Adipocyte (in vitro differentiated cells): Measurements from ENCODE around the gene CRIM1.

Experiments used
- DNase-seq: peaks from one replicate; pipeline ENCODE4 v3.0.0-alpha.2; 2015; ENCODE audit warnings: low read depth
- H3K27me3 ChIP-seq: replicated peaks from 2 replicates; pipeline ENCODE4 v1.7.0; 2013; ENCODE audit warnings: mild to moderate bottlenecking, low read length, moderate library complexity; ENCODE audit not compliant: control insufficient read depth, insufficient read depth
- H3K36me3 ChIP-seq: 2 replicates; pipeline ENCODE4 v1.7.0; 2013; ENCODE audit warnings: low read length, mild to moderate bottlenecking, moderate library complexity; ENCODE audit not compliant: control insufficient read depth, insufficient read depth, severe bottlenecking
- H3K4me1 ChIP-seq: 2 replicates; pipeline ENCODE4 v1.7.0; 2013; ENCODE audit warnings: mild to moderate bottlenecking, low read length, moderate library complexity; ENCODE audit not compliant: control insufficient read depth, insufficient read depth
- H3K4me3 ChIP-seq: 2 replicates; pipeline ENCODE4 v1.7.0; 2013; ENCODE audit warnings: mild to moderate bottlenecking, low read length, moderate library complexity
- H3K9ac ChIP-seq: 2 replicates; pipeline ENCODE4 v1.7.0; 2013; ENCODE audit warnings: mild to moderate bottlenecking, low read length, moderate library complexity
- H3K9me3 ChIP-seq: 2 replicates; pipeline ENCODE4 v1.7.0; 2013; ENCODE audit warnings: mild to moderate bottlenecking, low read length, moderate library complexity; ENCODE audit not compliant: control insufficient read depth

CRIM1 gene

DNA sequence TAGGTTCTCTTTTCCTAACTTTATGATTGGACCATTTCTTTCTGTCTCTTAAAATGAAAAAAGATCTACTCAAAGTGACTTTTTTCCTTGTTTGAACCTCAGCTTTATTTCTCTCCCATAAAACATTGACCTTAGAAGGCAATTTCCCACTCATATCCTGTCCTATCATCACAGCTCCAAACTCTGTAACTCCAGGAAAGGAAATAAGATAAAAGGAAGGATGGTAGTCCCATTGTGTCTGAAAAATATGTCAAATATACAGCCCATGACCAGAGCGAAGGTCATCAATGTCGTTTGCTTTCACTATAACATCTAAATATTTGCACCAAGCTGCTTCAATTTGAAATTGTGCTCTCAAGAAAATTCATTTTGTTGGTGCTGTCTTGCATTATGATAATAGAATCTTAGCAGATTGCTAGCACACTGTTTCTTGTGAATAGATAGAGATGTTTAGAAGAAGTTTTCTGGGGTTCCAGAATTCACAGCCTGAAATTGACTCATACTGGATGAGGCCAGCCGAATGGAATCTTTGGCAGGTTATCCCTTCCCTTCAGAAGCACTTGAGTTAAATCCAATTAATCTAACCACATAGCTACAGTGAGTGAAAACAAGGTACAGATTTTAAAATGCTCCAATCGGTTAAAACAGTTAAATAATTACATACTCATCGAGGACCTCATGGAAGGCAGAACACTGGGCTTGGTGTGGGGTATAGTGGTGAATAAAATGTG lies 95.1 kb downstream of the CRIM1 start:
- Histone ChIP-seq H3K36me3 (peaks cover 54% of the 10 kb centered on the region), H3K4me3 (peak overlapping the region; percentile 63), H3K27me3 (no peaks in the 10 kb centered on the region), H3K4me1 (peaks cover 61% of the 10 kb centered on the region), H3K9me3 (no peaks in the 10 kb centered on the region), H3K9ac (peak overlapping the region; percentile 74)
- DNase-seq, result peak; percentile 70

GRCh38 chr2:36451512-36451911 lies 95.9 kb downstream of the CRIM1 start:
- Histone ChIP-seq H3K4me1 (peaks cover 70% of the 10 kb centered on the region), H3K9me3 (no peaks in the 10 kb centered on the region)
- DNase-seq, result no peak

GRCh38 chr2:36452260-36452659 lies 96.7 kb downstream of the CRIM1 start:
- H3K27me3 ChIP-seq, result no peaks in the 10 kb centered on the region
- H3K9ac ChIP-seq, result peak overlapping the region; percentile 74
- peak overlapping the region; percentile 9 for H3K4me3 ChIP-seq
- peak; percentile 83 for DNase-seq
- H3K9me3 ChIP-seq, result no peaks in the 10 kb centered on the region
- H3K36me3 ChIP-seq, result peaks cover 38% of the 10 kb centered on the region
- H3K4me1 ChIP-seq, result peaks cover 76% of the 10 kb centered on the region

More at GRCh38 chr2:36451512-36451911, 95.9 kb downstream of the CRIM1 start:
- Histone ChIP-seq H3K9ac (peak overlapping the region; percentile 74), H3K4me3 (peak overlapping the region; percentile 63), H3K27me3 (no peaks in the 10 kb centered on the region), H3K36me3 (peaks cover 45% of the 10 kb centered on the region)

- no peak overlapping the region for H3K4me3 ChIP-seq
- H3K36me3 ChIP-seq, result peaks cover 34% of the 10 kb centered on the region
- no peak for DNase-seq
- H3K27me3 ChIP-seq, result no peaks in the 10 kb centered on the region
- no peaks in the 10 kb centered on the region for H3K9me3 ChIP-seq
- H3K4me1 ChIP-seq, result peaks cover 79% of the 10 kb centered on the region
- H3K9ac ChIP-seq, result no peak overlapping the region
These were observed 98.1 kb downstream of the CRIM1 start for GRCh38 chr2:36453652-36454051.

DNA sequence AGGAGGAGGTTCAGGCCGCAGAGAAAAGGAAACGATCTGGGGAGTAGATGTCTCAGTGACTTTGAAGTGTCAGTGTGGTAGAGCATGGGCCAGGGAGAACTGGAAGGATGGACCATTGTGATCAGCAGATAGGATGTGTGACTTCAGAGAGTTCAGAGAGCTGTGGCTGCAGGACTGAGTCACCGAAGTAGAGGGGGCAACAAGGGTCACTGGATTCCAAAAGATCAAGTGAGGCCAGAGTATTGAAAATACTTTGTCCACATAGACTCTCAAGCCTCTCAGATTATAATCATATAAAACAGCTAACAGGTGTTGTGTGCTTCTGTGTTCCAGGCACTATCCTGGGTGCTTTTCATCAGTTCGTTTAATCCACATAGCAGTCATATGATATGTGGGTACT lies 99.4 kb downstream of the CRIM1 start:
- peaks cover 31% of the 10 kb centered on the region for H3K36me3 ChIP-seq
- H3K9me3 ChIP-seq, result no peaks in the 10 kb centered on the region
- no peaks in the 10 kb centered on the region for H3K27me3 ChIP-seq
- no peak for DNase-seq
- H3K9ac ChIP-seq, result no peak overlapping the region
- H3K4me1 ChIP-seq, result peaks cover 71% of the 10 kb centered on the region
- H3K4me3 ChIP-seq, result no peak overlapping the region

DNA sequence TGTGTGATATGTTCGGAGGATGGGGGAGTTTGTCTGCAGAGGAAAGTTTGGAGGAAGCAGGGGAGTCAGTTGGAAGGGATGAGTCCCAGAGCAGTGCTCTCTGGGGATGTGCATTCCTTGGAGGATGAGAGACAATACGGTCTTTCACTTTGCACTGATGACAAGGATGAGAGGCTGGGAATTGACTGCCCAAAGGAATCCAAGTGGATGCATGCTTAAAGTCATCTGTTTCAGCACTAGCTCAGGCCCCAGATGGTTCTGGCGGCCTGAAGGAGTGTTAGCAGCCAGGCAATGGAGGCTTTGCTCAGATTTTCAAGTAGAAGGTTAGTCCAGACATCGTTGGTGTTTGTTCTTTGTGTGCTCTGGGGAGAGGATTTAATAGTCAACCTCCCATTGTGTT lies 100.2 kb downstream of the CRIM1 start:
- no peaks in the 10 kb centered on the region for H3K27me3 ChIP-seq
- no peaks in the 10 kb centered on the region for H3K9me3 ChIP-seq
- no peak for DNase-seq
- H3K36me3 ChIP-seq, result peaks cover 26% of the 10 kb centered on the region
- H3K9ac ChIP-seq, result no peak overlapping the region
- no peak overlapping the region for H3K4me3 ChIP-seq
- H3K4me1 ChIP-seq, result peaks cover 71% of the 10 kb centered on the region

DNA sequence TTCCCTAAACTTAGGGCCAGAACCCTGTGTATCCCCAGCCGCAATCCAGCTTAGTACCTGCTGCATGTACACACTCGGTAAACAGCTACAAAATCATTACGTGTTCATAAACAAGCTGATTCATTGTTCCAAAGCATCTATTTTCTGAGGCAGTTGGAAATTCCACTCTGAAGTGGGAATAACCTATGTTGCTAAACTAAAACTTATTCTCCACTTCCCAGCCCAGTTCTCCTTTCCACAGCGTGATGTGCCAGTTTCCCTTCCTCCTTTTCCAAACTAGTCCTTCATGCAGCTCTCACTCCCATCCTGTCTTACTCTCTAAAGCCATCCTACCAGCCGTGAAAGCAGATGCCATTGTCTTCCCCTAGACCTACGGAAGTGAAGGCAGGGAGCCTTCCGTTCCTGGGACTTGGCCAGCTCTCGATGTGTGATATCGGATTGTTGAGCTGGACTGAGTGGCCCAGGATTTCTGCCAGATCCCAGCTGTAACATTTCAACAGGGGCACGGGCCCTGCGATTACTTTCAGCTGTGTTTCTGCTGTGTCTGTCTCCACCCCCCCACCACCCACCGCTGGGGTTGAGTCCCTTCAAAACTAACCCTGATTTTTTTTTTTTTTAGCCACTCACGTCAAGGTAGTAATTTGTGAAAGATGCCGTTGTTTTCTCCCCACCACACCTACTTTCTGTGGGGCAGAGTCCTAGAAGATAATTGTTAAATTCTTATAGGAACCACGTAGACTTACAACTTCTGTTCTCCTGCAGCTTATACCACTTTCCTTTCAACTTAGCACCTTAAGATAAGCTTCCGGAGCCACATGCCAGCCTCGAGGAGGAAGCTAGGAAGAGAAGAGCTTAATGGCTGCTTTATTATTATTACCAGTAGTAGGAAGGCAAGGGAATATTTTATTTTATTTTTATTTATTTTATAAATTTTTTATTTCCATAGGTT lies 100.9 kb downstream of the CRIM1 start:
- peak; percentile 81 for DNase-seq

DNA sequence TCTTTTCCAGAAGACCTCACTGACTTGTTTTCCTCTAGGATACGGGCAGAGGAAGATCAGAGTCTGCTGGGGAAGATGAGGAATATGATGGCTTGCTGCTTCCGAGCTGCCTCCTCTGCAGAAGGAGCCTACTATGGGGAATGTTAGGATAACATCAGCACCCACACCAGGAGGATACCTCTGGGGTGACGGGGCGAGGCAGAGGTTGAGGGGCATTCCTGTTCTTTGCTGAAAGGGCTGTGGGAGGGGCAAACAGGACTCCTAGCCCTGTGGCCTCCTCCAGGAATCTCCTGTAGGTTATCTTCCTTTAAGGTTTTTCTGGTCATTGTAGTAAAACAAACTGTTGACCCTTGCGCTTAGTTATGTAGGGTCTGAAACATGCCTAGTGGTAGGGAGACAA lies 102.5 kb downstream of the CRIM1 start:
- Histone ChIP-seq H3K9me3 (no peaks in the 10 kb centered on the region), H3K9ac (no peak overlapping the region), H3K4me3 (no peak overlapping the region), H3K36me3 (peaks cover 28% of the 10 kb centered on the region), H3K4me1 (peaks cover 64% of the 10 kb centered on the region), H3K27me3 (no peaks in the 10 kb centered on the region)
- DNase-seq, result no peak

More for the DNA sequence above, 100.9 kb downstream of the CRIM1 start:
- Histone ChIP-seq H3K9me3 (no peaks in the 10 kb centered on the region), H3K4me1 (peaks cover 71% of the 10 kb centered on the region), H3K27me3 (no peaks in the 10 kb centered on the region), H3K9ac (peak overlapping the region; percentile 44), H3K36me3 (peaks cover 26% of the 10 kb centered on the region), H3K4me3 (peak overlapping the region; percentile 23)

DNA sequence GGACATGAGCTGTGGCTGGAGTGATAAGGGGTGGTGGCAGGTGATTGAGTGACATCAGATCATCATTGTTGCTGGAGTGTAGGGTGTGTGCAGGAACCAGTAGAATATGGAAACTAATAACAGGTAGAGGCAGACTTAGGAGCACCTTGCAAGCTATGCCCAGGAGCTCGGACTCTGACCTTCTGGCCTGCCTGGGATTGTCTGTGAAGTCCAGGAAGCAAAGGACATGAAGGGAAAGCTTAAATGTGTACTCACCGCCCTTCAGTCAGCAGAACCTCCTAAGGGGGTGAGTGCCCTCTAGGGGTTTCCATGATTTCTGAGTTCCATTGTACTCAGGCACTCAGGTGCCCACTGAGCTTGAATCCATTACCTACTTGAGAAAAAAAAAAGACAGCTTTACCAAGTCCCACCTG lies 104.2 kb downstream of the CRIM1 start:
- H3K4me3 ChIP-seq, result no peak overlapping the region
- no peaks in the 10 kb centered on the region for H3K9me3 ChIP-seq
- DNase-seq, result peak; percentile 36
- H3K36me3 ChIP-seq, result peaks cover 41% of the 10 kb centered on the region
- H3K27me3 ChIP-seq, result no peaks in the 10 kb centered on the region
- peaks cover 47% of the 10 kb centered on the region for H3K4me1 ChIP-seq
- no peak overlapping the region for H3K9ac ChIP-seq

DNA sequence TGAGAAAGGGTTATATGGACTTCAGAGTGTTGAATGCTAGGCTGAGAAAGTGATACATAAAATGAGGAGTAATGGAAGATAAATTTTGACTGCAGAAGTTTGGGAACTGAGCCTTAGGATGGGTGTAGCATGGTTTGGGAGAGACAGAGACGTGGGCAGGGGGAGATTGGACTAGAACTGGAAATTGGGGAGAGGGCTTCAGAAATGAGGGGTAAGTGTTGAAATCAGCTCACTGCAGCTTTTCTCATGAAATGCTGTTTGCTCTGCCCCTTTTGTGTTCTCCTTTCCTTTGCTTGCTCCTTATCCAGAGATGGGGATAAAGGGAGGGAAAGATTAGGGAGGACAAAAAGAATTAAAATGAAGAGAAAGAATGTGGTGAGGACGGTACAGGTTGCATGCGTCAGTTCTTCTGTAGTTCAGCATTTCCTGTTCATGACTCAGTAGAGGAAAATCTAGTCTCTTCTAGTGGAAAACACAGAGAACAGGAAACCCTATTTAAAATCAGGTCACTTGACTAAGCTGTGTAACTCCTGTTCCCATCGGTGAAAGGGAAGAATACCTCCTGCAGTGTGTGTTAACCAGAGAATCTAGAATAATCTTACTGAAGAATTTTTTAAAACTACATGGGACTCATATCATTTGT lies 105.6 kb downstream of the CRIM1 start:
- H3K27me3 ChIP-seq, result no peaks in the 10 kb centered on the region
- H3K4me1 ChIP-seq, result peaks cover 33% of the 10 kb centered on the region
- H3K4me3 ChIP-seq, result no peak overlapping the region
- DNase-seq, result peak; percentile 82
- no peaks in the 10 kb centered on the region for H3K9me3 ChIP-seq
- peaks cover 54% of the 10 kb centered on the region for H3K36me3 ChIP-seq
- peak overlapping the region; percentile 44 for H3K9ac ChIP-seq
